PFSK-1 (cell line): ENCODE data around the gene KLHL13.

Experiments used
- POLR2AphosphoS5 ChIP-seq: IDR thresholded peaks from 2 replicates; pipeline ENCODE4 v1.6.1; 2012; ENCODE audit warnings: low read depth, mild to moderate bottlenecking, control low read depth, low read length, moderate library complexity
- REST ChIP-seq, 2 experiments: IDR thresholded peaks; 2 replicates each; pipeline versions ENCODE4 v1.6.1 to v1.8.0; 2011 to 2012; ENCODE audit warnings: low read depth in 2 of 2, low read length in 2 of 2, control low read depth in 1 of 2, inconsistent platforms in 1 of 2, mild to moderate bottlenecking in 1 of 2, moderate library complexity in 1 of 2; ENCODE audit not compliant: insufficient read depth in 1 of 2
- TAF1 ChIP-seq: IDR thresholded peaks from 2 replicates; pipeline ENCODE4 v1.6.1; 2012; ENCODE audit warnings: low read length, control low read depth, borderline replicate concordance; ENCODE audit not compliant: insufficient read depth

GRCh38 chrX:117871796-117872195 lies 244.8 kb downstream of the KLHL13 start:
- no peak for TF ChIP-seq TAF1
- no peak for TF ChIP-seq POLR2AphosphoS5
- TF ChIP-seq REST (IDR thresholded peaks at IDR 0.05; ENCODE audit: insufficient read depth in 1 of 2, low read depth in 2 of 2, low read length in 2 of 2) = no peak
